ENCODE results near the gene IMMP2L. TPM values are rescaled to one million over a fixed set of nuclear protein-coding genes. Genes with fewer than 3 reads are reported as not detected.

The IMMP2L gene
- total RNA-seq, 4 donors from 2014 or later: 23.8 to 30.0 (median 27.7) TPM

GRCh38 chr7:111029574-111030251 is 532.6 kb downstream of the IMMP2L start:
- Histone ChIP-seq H3K27ac (peak overlapping the region; percentile 26 to 68 (median 54)), H3K36me3 (no peaks in the 10 kb centered on the region), H3K4me1 (peaks cover 34 to 37% of the 10 kb centered on the region in 2 donors), H3K4me3 (replicated peaks in 1 of 3) (no peak overlapping the region), H3K27me3 (no peaks in the 10 kb centered on the region), H3K9me3 (no peaks in the 10 kb centered on the region)
- 3 to 10% methylated on average over 1 of the region's 1 CpG for WGBS, 2 donors
- intact Hi-C loops (cut with DNase I): no loop called here
- TF ChIP-seq POLR2A (IDR thresholded peaks at IDR 0.05): no peak
- no peak for TF ChIP-seq CTCF (IDR thresholded peaks at IDR 0.05)
- DNase-seq: peak; percentile 79 to 82

- Histone ChIP-seq H3K4me3 (replicated peaks in 1 of 3) (no peak overlapping the region), H3K4me1 (peaks cover 31% of the 10 kb centered on the region in 2 donors), H3K36me3 (no peaks in the 10 kb centered on the region), H3K27ac (peak overlapping the region; percentile 26 to 68 (median 54)), H3K9me3 (no peaks in the 10 kb centered on the region), H3K27me3 (no peaks in the 10 kb centered on the region)
- TF ChIP-seq POLR2A (IDR thresholded peaks at IDR 0.05) (no peak), CTCF (IDR thresholded peaks at IDR 0.05) (no peak)
- no peak for DNase-seq
- intact Hi-C loops (cut with DNase I): no loop called here
- 21 to 30% methylated on average over 1 of the region's 1 CpG for whole genome bisulfite sequencing, 2 donors
Observed at GRCh38 chr7:111029141-111029572, 533.1 kb downstream of the IMMP2L start.

- H3K4me1 ChIP-seq: peaks cover 26 to 29% of the 10 kb centered on the region in 2 donors
- DNase-seq: no peak
- WGBS, 2 donors: 89% methylated on average over 4 of the region's 4 CpGs
Observed at GRCh38 chr7:111027396-111027795, 534.9 kb downstream of the IMMP2L start.

GRCh38 chr7:111026806-111027205 is 535.5 kb downstream of the IMMP2L start:
- 91 to 96% methylated on average over 2 of the region's 2 CpGs for WGBS, 2 donors
- no peaks in the 10 kb centered on the region for H3K9me3 ChIP-seq
- no peaks in the 10 kb centered on the region for H3K27me3 ChIP-seq
- intact Hi-C loops (cut with DNase I): no loop called here
- TF ChIP-seq POLR2A (IDR thresholded peaks at IDR 0.05): no peak
- no peaks in the 10 kb centered on the region for H3K36me3 ChIP-seq
- peaks cover 22 to 24% of the 10 kb centered on the region in 2 donors for H3K4me1 ChIP-seq
- no peak for DNase-seq
- no peak overlapping the region for H3K27ac ChIP-seq
- no peak overlapping the region for H3K4me3 ChIP-seq (replicated peaks in 1 of 3)

More at GRCh38 chr7:111027396-111027795, 534.9 kb downstream of the IMMP2L start:
- H3K4me3 ChIP-seq (replicated peaks in 1 of 3): no peak overlapping the region
- H3K36me3 ChIP-seq: no peaks in the 10 kb centered on the region
- intact Hi-C loops (cut with DNase I): no loop called here
- H3K27me3 ChIP-seq: no peaks in the 10 kb centered on the region
- TF ChIP-seq POLR2A (IDR thresholded peaks at IDR 0.05): no peak
- no peak for TF ChIP-seq CTCF (IDR thresholded peaks at IDR 0.05)
- H3K27ac ChIP-seq: no peak overlapping the region
- H3K9me3 ChIP-seq: no peaks in the 10 kb centered on the region

GRCh38 chr7:111026343-111026742 is 535.9 kb downstream of the IMMP2L start:
- 93% methylated on average over 4 of the region's 4 CpGs for WGBS, 2 donors
- no peaks in the 10 kb centered on the region for H3K9me3 ChIP-seq
- intact Hi-C loops (cut with DNase I): no loop called here

More at GRCh38 chr7:111026343-111026742, 535.9 kb downstream of the IMMP2L start:
- Histone ChIP-seq H3K27ac (no peak overlapping the region), H3K36me3 (no peaks in the 10 kb centered on the region), H3K4me3 (replicated peaks in 1 of 3) (no peak overlapping the region), H3K27me3 (no peaks in the 10 kb centered on the region), H3K4me1 (peaks cover 22 to 24% of the 10 kb centered on the region in 2 donors)
- no peak for DNase-seq
- TF ChIP-seq POLR2A (IDR thresholded peaks at IDR 0.05) (no peak), CTCF (IDR thresholded peaks at IDR 0.05) (no peak)

Measured in thyroid gland (tissue), 4 donors.